Hematopoietic multipotent progenitor cell treated with erythropoietin and hydrocortisone succinate and interleukin-3 and kit ligand, for 8 days (in vitro differentiated cells): ENCODE results near the gene MEGF6.

Experiments used
- DNase-seq: peaks from one replicate; pipeline ENCODE4 v3.0.0-alpha.2; 2015

MEGF6 gene

GRCh38 chr1:3642919-3643675, 31.8 kb upstream of the MEGF6 start:
- DNase-seq = no peak

- no peak for DNase-seq
Measured at GRCh38 chr1:3641816-3642215, 30.5 kb upstream of the MEGF6 start.

GRCh38 chr1:3641046-3641760, 29.9 kb upstream of the MEGF6 start:
- no peak for DNase-seq

- no peak for DNase-seq
Measured at GRCh38 chr1:3640121-3640837, 29.0 kb upstream of the MEGF6 start.

- no peak for DNase-seq
Measured at GRCh38 chr1:3639397-3639911, 28.1 kb upstream of the MEGF6 start.

GRCh38 chr1:3638676-3639075, 27.4 kb upstream of the MEGF6 start:
- no peak for DNase-seq

GRCh38 chr1:3638027-3638426, 26.7 kb upstream of the MEGF6 start:
- DNase-seq = no peak

- DNase-seq = no peak
Measured at GRCh38 chr1:3636531-3636930, 25.2 kb upstream of the MEGF6 start.

GRCh38 chr1:3636080-3636479, 24.8 kb upstream of the MEGF6 start:
- no peak for DNase-seq

GRCh38 chr1:3634059-3634800, 22.9 kb upstream of the MEGF6 start:
- DNase-seq = no peak

GRCh38 chr1:3633344-3634058, 22.2 kb upstream of the MEGF6 start:
- DNase-seq = no peak

GRCh38 chr1:3632716-3633343, 21.5 kb upstream of the MEGF6 start:
- no peak for DNase-seq

- no peak for DNase-seq
Measured at GRCh38 chr1:3632298-3632697, 21.0 kb upstream of the MEGF6 start.

- no peak for DNase-seq
Measured at GRCh38 chr1:3631320-3632260, 20.3 kb upstream of the MEGF6 start.

GRCh38 chr1:3630914-3631313, 19.6 kb upstream of the MEGF6 start:
- DNase-seq = no peak

- no peak for DNase-seq
Measured at GRCh38 chr1:3630161-3630611, 18.9 kb upstream of the MEGF6 start.

- DNase-seq = no peak
Measured at GRCh38 chr1:3629561-3630160, 18.4 kb upstream of the MEGF6 start.

- no peak for DNase-seq
Measured at GRCh38 chr1:3628445-3628844, 17.1 kb upstream of the MEGF6 start.

GRCh38 chr1:3627515-3628253, 16.4 kb upstream of the MEGF6 start:
- no peak for DNase-seq
